Suprapubic skin (tissue), 4 donors: ENCODE results near the gene CAPZB.

Source experiments
- CTCF ChIP-seq, 2 donors: fragments of 200-600 bp in 1 of 2; fragments of 450-650 bp in 1 of 2; sonication (generic) in 1 of 2; IDR thresholded peaks; one replicate each; pipeline ENCODE4 v1.5.1; 2016 to 2019; ENCODE audit warnings: antibody characterized with exemption in 2 of 2, mild to moderate bottlenecking in 1 of 2, moderate library complexity in 1 of 2
- EP300 ChIP-seq: sonication (generic); formaldehyde crosslinking; IDR thresholded peaks from one replicate; pipeline ENCODE4 v1.6.1; 2017; ENCODE audit warnings: antibody characterized with exemption
- POLR2A ChIP-seq, 2 donors: fragments of 450-650 bp; IDR thresholded peaks; one replicate each; pipeline ENCODE4 v1.6.1; 2017; ENCODE audit warnings: antibody characterized with exemption in 2 of 2, mild to moderate bottlenecking in 2 of 2, moderate library complexity in 2 of 2
- POLR2AphosphoS5 ChIP-seq, 3 donors: sonication (generic); formaldehyde crosslinking; IDR thresholded peaks; one replicate each; pipeline ENCODE4 v1.6.1; 2017; ENCODE audit warnings: antibody characterized with exemption in 3 of 3

GRCh38 chr1:19360843-19361610 is 124.3 kb downstream of the CAPZB start:
- no peak for TF ChIP-seq EP300
- no peak for TF ChIP-seq CTCF (IDR thresholded peaks at IDR 0.05)
- TF ChIP-seq POLR2AphosphoS5 (IDR thresholded peaks at IDR 0.05), result no peak
- no peak for TF ChIP-seq POLR2A (IDR thresholded peaks at IDR 0.05)
